Measurements from ENCODE around the gene GSN. TPM values are rescaled to one million over a fixed set of nuclear protein-coding genes. Genes with fewer than 3 reads are reported as not detected.

GSN gene
- total and polyA plus RNA-seq, 2 of the 8 experiments (the other 6 are each of a cell fraction or from before 2014, with no cell fraction given) = 52.3 to 94.5 TPM

DNA sequence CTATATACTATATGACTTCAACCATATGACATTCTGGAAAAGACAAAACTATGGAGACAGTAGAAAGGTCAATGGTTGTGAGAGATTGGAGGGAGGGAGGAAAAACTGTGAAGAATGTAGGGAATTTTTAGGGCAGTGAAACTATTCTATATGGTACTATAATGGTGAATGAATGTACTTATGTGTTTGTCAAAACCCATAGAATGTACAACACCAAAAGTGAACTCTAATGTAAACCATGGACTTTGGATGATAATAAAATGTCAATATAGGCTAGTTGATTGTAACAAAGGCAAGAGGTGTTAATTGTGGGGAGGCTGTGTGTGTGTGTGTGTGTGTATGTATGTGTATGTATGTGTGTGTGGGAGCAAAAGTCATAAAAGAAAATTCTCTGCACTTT is 112.9 kb downstream of the GSN start:
- no peaks in the 10 kb centered on the region for H3K27me3 ChIP-seq (replicated peaks in 1 of 4; ENCODE audit: control insufficient read depth in 3 of 4, extremely low read depth in 1 of 4, insufficient read depth in 3 of 4, low read length in 3 of 4)
- no peak overlapping the region for H3K14ac ChIP-seq (ENCODE audit: insufficient read length)
- no peaks in the 10 kb centered on the region for H4K20me1 ChIP-seq (replicated peaks in 1 of 2; ENCODE audit: control insufficient read depth in 1 of 2, insufficient read depth in 2 of 2, low read length in 2 of 2)
- no peaks in the 10 kb centered on the region for H3K79me2 ChIP-seq (ENCODE audit: control insufficient read depth in 1 of 2, insufficient read depth in 2 of 2, low read length in 2 of 2)
- H2BK120ac ChIP-seq (replicated peaks; ENCODE audit: low read depth, low read length) = no peak overlapping the region
- no peaks in the 10 kb centered on the region for H3K79me1 ChIP-seq (ENCODE audit: low read depth, low read length)
- H3K23ac ChIP-seq (ENCODE audit: insufficient read length) = no peak overlapping the region
- no peak overlapping the region for H3K18ac ChIP-seq (ENCODE audit: extremely low read depth, low read length)
- H3K9me3 ChIP-seq (ENCODE audit: insufficient read depth in 2 of 2, low read depth in 1 of 2, low read length in 1 of 2) = no peaks in the 10 kb centered on the region
- H2BK5ac ChIP-seq (ENCODE audit: low read depth, low read length) = no peak overlapping the region
- H3K23me2 ChIP-seq (ENCODE audit: low read depth, low read length) = no peaks in the 10 kb centered on the region
- H4K91ac ChIP-seq (replicated peaks; ENCODE audit: insufficient read length, low read length) = no peak overlapping the region
- no peak overlapping the region for H3K4ac ChIP-seq (replicated peaks; ENCODE audit: insufficient read length, low read depth, low read length)
- H2AK5ac ChIP-seq (ENCODE audit: low read depth, low read length) = no peak overlapping the region
- CTCF ChIA-PET (ENCODE audit: partially characterized antibody) = interaction anchor here (0.6 to 3.9 kb wide), 5 partner anchors 10 to 265 kb away, joined by 3 to 27 read pairs (median 5); no protein-coding TSS in a partner anchor
- H4K8ac ChIP-seq (ENCODE audit: extremely low read depth, insufficient read depth, low read length) = no peak overlapping the region
- no peak for FAIRE-seq
- H2AFZ ChIP-seq (ENCODE audit: low read length) = no peak overlapping the region
- no peak overlapping the region for H4K5ac ChIP-seq (ENCODE audit: insufficient read length, low read depth, low read length)
- POLR2A ChIA-PET (ENCODE audit: partially characterized antibody) = no interaction called here
- H3K27ac ChIP-seq (ENCODE audit: low read depth, low read length) = no peak overlapping the region
- no peak for DNase-seq (ENCODE audit: low read depth in 1 of 2, low spot score in 2 of 2)
- no peak overlapping the region for H3K56ac ChIP-seq (replicated peaks; ENCODE audit: insufficient read length, low read depth, low read length)
- no peaks in the 10 kb centered on the region for H3K4me1 ChIP-seq (replicated peaks in 1 of 4; ENCODE audit: control insufficient read depth in 3 of 4, insufficient read depth in 4 of 4, low read length in 3 of 4)
- no peak overlapping the region for H3K9ac ChIP-seq (replicated peaks in 1 of 4; ENCODE audit: extremely low read depth in 1 of 4, low read depth in 3 of 4, low read length in 3 of 4)
- H2BK12ac ChIP-seq (ENCODE audit: low read depth, low read length) = no peak overlapping the region
- H2BK15ac ChIP-seq (ENCODE audit: low read length) = no peak overlapping the region
- H2BK20ac ChIP-seq (ENCODE audit: low read length) = no peak overlapping the region
- H3K4me2 ChIP-seq (ENCODE audit: insufficient read depth in 1 of 2, low read depth in 2 of 2, low read length in 2 of 2) = no peak overlapping the region
- H3K36me3 ChIP-seq (ENCODE audit: control insufficient read depth in 2 of 4, insufficient read depth in 4 of 4, low read length in 3 of 4) = no peaks in the 10 kb centered on the region
- H3K4me3 ChIP-seq (ENCODE audit: extremely low read depth in 1 of 4, insufficient read depth in 2 of 4, low read depth in 3 of 4, low read length in 4 of 4) = no peak overlapping the region
- TF ChIP-seq CBX8 (IDR thresholded peaks at IDR 0.05; ENCODE audit: borderline replicate concordance, low read depth, low read length) (no peak), BCL11A (IDR thresholded peaks at IDR 0.05; ENCODE audit: low read depth in 2 of 2, low read length in 2 of 2) (no peak), YY1 (IDR thresholded peaks at IDR 0.05; ENCODE audit: low read depth, low read length) (no peak)
- TF ChIP-seq, protein P1, sequence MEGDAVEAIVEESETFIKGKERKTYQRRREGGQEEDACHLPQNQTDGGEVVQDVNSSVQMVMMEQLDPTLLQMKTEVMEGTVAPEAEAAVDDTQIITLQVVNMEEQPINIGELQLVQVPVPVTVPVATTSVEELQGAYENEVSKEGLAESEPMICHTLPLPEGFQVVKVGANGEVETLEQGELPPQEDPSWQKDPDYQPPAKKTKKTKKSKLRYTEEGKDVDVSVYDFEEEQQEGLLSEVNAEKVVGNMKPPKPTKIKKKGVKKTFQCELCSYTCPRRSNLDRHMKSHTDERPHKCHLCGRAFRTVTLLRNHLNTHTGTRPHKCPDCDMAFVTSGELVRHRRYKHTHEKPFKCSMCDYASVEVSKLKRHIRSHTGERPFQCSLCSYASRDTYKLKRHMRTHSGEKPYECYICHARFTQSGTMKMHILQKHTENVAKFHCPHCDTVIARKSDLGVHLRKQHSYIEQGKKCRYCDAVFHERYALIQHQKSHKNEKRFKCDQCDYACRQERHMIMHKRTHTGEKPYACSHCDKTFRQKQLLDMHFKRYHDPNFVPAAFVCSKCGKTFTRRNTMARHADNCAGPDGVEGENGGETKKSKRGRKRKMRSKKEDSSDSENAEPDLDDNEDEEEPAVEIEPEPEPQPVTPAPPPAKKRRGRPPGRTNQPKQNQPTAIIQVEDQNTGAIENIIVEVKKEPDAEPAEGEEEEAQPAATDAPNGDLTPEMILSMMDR (IDR thresholded peaks at IDR 0.05; ENCODE audit: control extremely low read depth in 1 of 3, insufficient read depth in 1 of 3, low read depth in 1 of 3, low read length in 3 of 3) = no peak

All from H1 (cell line).